ENCODE results near the gene TRPM5.

Gene TRPM5

DNA sequence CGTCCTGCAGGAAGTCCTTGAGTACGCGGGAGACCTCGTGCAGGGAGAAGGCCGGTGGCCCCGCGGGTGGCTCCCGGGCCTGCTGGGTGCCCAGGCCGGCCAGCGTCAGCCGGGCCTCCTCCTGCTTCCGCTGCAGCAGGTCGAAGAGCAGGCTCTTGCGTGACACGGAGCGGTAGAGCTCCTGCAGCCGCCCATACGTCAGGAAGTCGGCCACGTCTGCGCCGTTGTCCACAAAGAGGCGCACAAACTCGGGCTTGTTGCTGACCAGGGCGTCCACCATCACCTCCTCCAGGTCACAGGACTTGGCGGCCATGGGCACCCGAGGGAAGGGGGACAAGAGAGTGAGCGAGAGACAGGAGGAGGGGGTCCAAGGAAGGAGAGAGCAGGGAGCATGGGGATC is 29.1 kb downstream of the TRPM5 start:
- Histone ChIP-seq H3K4me1 (ENCODE audit: control insufficient read depth in 1 of 2, insufficient read depth in 2 of 2, low read length in 2 of 2) (peaks cover 0 to 5% of the 10 kb centered on the region in 2 donors), H3K9me3 (ENCODE audit: control insufficient read depth in 1 of 2, low read length in 2 of 2) (no peaks in the 10 kb centered on the region)

DNA sequence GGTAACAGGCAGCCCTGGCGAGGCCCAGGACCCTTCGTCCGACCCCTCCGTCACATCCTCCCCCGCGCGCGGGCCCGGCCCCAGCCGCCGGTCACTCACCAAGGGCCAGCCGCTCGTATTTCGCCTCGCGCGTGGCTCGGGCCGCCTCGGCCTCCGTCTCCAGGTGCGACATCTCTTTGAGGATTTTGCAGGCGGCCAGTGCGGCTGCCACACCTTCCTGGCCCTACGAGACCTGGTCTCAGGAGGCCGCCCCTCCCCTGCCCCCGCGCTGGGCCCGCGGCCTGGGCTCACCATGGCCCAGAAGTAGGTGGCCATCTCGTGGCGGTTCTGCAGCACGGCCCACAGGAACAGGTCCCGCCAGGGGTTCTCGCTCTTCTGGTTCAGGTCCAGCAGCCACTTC is 29.7 kb downstream of the TRPM5 start:
- Histone ChIP-seq H3K36me3 (ENCODE audit: control insufficient read depth in 1 of 2, insufficient read depth in 2 of 2, low read length in 2 of 2) (no peaks in the 10 kb centered on the region), H3K4me3 (ENCODE audit: low read depth in 1 of 2, low read length in 2 of 2) (no peak overlapping the region), H3K27ac (ENCODE audit: low read depth, low read length) (no peak overlapping the region), H3K4me1 (ENCODE audit: control insufficient read depth in 1 of 2, insufficient read depth in 2 of 2, low read length in 2 of 2) (no peaks in the 10 kb centered on the region), H3K9me3 (ENCODE audit: control insufficient read depth in 1 of 2, low read length in 2 of 2) (no peaks in the 10 kb centered on the region), H3K9ac (ENCODE audit: low read depth in 1 of 2, low read length in 2 of 2) (no peak overlapping the region), H3K27me3 (ENCODE audit: control insufficient read depth in 1 of 2, insufficient read depth in 2 of 2, low read length in 2 of 2) (peaks cover 0 to 3% of the 10 kb centered on the region in 2 donors)

More for the DNA sequence above, 29.1 kb downstream of the TRPM5 start:
- Histone ChIP-seq H3K36me3 (ENCODE audit: control insufficient read depth in 1 of 2, insufficient read depth in 2 of 2, low read length in 2 of 2) (no peaks in the 10 kb centered on the region), H3K4me3 (ENCODE audit: low read depth in 1 of 2, low read length in 2 of 2) (no peak overlapping the region), H3K27ac (ENCODE audit: low read depth, low read length) (no peak overlapping the region), H3K27me3 (ENCODE audit: control insufficient read depth in 1 of 2, insufficient read depth in 2 of 2, low read length in 2 of 2) (peaks cover 0 to 2% of the 10 kb centered on the region in 2 donors), H3K9ac (ENCODE audit: low read depth in 1 of 2, low read length in 2 of 2) (no peak overlapping the region)

DNA sequence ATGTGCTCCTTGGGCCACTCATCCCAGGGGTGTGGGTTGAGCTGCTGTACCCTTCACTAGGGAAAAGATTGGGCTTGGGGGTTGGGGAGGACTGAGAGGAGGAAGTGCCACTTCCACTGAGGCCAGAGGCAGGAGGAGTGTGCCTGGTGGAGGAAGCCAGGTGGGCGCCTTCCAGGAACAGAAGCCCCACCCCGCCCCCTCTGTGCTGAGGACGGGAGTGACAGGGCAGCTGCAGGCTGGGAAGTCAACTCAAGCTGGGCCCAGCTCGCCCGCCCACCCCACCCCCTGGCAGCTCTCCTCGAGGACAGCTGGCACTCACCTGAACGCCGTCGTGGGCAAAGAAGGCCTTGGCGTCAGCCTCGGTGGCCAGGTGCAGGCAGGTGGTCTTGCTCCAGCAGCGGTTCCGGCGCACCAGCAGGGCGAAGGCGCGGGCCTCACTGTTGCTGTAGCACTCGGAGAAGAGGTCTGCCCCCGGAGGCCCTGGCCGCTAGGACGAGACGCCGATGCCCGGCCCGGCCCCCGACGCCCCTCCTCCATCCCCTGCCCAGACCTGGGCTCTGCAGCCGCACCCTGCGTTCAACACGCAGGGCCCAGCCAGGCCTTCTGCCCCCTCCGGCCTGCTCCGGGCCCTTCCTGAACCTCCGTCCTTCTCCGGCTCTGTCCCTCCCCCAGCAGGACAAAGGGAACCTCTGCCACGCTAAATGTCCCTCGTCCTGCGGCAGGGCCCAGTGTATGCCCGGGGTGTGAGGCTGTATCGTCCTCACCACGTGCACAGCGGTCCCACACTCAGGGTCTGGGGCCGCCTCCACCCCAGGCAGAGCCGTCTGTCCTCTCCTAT is 30.4 kb downstream of the TRPM5 start:
- no peak overlapping the region for H3K4me3 ChIP-seq (ENCODE audit: low read depth in 1 of 2, low read length in 2 of 2)
- no peaks in the 10 kb centered on the region for H3K36me3 ChIP-seq (ENCODE audit: control insufficient read depth in 1 of 2, insufficient read depth in 2 of 2, low read length in 2 of 2)
- no peaks in the 10 kb centered on the region for H3K9me3 ChIP-seq (ENCODE audit: control insufficient read depth in 1 of 2, low read length in 2 of 2)
- peaks cover under 1 to 9% of the 10 kb centered on the region in 2 donors for H3K27me3 ChIP-seq (ENCODE audit: control insufficient read depth in 1 of 2, insufficient read depth in 2 of 2, low read length in 2 of 2)
- no peak overlapping the region for H3K27ac ChIP-seq (ENCODE audit: low read depth, low read length)
- H3K4me1 ChIP-seq (ENCODE audit: control insufficient read depth in 1 of 2, insufficient read depth in 2 of 2, low read length in 2 of 2) = no peaks in the 10 kb centered on the region
- no peak overlapping the region for H3K9ac ChIP-seq (ENCODE audit: low read depth in 1 of 2, low read length in 2 of 2)

DNA sequence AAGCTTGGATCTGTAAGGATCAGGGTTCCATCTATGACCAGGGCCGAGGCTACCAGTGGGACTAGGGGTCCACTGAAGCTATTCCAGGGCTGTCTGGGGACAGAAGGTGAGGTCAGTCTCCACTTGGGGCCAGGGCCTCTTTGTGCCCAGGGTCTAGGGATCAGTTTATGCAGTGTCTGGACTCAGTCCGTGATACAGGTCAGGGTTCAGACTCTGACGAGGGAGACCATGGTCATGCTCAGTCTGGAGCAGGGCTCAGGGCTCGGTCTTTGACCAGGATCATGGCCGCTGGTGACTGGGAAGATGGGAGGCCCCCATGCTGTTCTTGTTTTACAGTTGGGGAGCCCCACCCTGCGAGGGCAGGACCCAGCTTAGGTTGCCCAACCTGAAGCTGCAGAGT is 32.0 kb downstream of the TRPM5 start:
- Histone ChIP-seq H3K4me1 (ENCODE audit: control insufficient read depth in 1 of 2, insufficient read depth in 2 of 2, low read length in 2 of 2) (no peaks in the 10 kb centered on the region), H3K27ac (ENCODE audit: low read depth, low read length) (no peak overlapping the region), H3K9me3 (ENCODE audit: control insufficient read depth in 1 of 2, low read length in 2 of 2) (no peaks in the 10 kb centered on the region), H3K27me3 (ENCODE audit: control insufficient read depth in 1 of 2, insufficient read depth in 2 of 2, low read length in 2 of 2) (peaks cover 11 to 19% of the 10 kb centered on the region in 2 donors), H3K9ac (ENCODE audit: low read depth in 1 of 2, low read length in 2 of 2) (no peak overlapping the region), H3K4me3 (ENCODE audit: low read depth in 1 of 2, low read length in 2 of 2) (no peak overlapping the region), H3K36me3 (ENCODE audit: control insufficient read depth in 1 of 2, insufficient read depth in 2 of 2, low read length in 2 of 2) (no peaks in the 10 kb centered on the region)

DNA sequence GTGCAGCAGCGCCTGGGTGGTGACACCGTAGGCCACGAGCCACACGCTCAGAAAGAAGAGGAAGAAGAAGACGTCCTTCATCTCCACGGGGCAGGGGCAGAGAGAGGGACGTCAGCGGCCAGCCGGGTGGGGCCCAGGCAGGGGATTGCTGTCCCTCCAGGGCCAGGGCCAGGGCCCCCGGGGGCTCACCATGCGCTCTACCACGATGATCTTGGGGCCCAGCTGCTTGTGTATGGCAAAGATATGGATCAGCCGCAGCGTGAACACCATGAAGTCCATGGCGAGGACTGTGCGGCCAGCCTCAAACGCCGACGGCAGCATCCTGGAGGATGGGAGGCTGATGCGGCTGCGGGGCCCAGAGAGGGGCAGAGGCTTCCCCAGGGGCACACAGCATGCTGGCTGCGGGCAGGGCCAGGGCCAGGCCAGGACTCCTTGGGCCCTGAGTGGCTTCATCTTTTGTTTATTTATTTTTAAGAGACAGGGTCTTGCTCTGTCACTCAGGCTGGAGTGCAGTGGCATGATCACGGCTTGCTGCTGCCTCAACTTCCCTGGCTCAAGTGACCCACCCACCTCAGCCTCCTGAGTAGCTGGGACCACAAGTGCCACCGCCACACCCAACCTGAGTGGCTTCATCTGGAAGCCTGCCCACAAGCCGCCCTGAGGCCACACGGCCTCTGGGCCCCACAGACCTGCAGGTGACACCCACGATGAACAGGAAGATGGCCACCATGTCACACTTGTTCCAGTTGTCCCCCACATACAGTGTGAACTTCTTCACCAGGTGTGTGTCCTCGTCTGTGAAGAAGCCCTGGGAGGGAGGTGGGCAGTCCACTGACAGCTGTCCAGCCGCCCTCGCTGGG is 32.6 kb downstream of the TRPM5 start:
- H3K4me3 ChIP-seq (ENCODE audit: low read depth in 1 of 2, low read length in 2 of 2) = no peak overlapping the region
- no peak overlapping the region for H3K27ac ChIP-seq (ENCODE audit: low read depth, low read length)
- H3K36me3 ChIP-seq (ENCODE audit: control insufficient read depth in 1 of 2, insufficient read depth in 2 of 2, low read length in 2 of 2) = no peaks in the 10 kb centered on the region
- peaks cover 12 to 21% of the 10 kb centered on the region in 2 donors for H3K27me3 ChIP-seq (ENCODE audit: control insufficient read depth in 1 of 2, insufficient read depth in 2 of 2, low read length in 2 of 2)
- no peaks in the 10 kb centered on the region for H3K4me1 ChIP-seq (ENCODE audit: control insufficient read depth in 1 of 2, insufficient read depth in 2 of 2, low read length in 2 of 2)
- no peaks in the 10 kb centered on the region for H3K9me3 ChIP-seq (ENCODE audit: control insufficient read depth in 1 of 2, low read length in 2 of 2)
- no peak overlapping the region for H3K9ac ChIP-seq (ENCODE audit: low read depth in 1 of 2, low read length in 2 of 2)

DNA sequence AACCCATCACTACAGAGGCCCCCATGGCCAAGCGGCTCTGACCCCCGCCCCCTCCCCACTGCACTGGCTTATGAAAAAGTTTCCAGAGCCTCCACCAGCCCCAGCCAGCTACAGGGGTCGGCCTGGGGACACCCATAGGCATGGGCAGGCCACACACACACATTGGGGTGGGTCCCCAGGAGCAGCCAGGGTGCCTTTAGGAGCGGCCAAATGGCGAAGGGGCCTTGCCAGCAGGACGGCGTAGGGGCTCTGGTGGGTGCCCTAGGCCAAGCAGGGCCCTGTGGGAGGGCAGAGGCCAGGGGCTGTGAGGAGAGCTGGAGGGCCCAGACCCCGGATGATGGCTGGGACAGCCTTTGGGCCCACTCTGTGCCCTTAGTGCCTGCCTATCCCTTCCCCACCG is 33.7 kb downstream of the TRPM5 start:
- Histone ChIP-seq H3K36me3 (ENCODE audit: control insufficient read depth in 1 of 2, insufficient read depth in 2 of 2, low read length in 2 of 2) (no peaks in the 10 kb centered on the region), H3K27ac (ENCODE audit: low read depth, low read length) (no peak overlapping the region), H3K4me3 (ENCODE audit: low read depth in 1 of 2, low read length in 2 of 2) (no peak overlapping the region), H3K9me3 (ENCODE audit: control insufficient read depth in 1 of 2, low read length in 2 of 2) (no peaks in the 10 kb centered on the region), H3K4me1 (ENCODE audit: control insufficient read depth in 1 of 2, insufficient read depth in 2 of 2, low read length in 2 of 2) (no peaks in the 10 kb centered on the region), H3K27me3 (ENCODE audit: control insufficient read depth in 1 of 2, insufficient read depth in 2 of 2, low read length in 2 of 2) (peaks cover 12 to 21% of the 10 kb centered on the region in 2 donors), H3K9ac (ENCODE audit: low read depth in 1 of 2, low read length in 2 of 2) (no peak overlapping the region)

DNA sequence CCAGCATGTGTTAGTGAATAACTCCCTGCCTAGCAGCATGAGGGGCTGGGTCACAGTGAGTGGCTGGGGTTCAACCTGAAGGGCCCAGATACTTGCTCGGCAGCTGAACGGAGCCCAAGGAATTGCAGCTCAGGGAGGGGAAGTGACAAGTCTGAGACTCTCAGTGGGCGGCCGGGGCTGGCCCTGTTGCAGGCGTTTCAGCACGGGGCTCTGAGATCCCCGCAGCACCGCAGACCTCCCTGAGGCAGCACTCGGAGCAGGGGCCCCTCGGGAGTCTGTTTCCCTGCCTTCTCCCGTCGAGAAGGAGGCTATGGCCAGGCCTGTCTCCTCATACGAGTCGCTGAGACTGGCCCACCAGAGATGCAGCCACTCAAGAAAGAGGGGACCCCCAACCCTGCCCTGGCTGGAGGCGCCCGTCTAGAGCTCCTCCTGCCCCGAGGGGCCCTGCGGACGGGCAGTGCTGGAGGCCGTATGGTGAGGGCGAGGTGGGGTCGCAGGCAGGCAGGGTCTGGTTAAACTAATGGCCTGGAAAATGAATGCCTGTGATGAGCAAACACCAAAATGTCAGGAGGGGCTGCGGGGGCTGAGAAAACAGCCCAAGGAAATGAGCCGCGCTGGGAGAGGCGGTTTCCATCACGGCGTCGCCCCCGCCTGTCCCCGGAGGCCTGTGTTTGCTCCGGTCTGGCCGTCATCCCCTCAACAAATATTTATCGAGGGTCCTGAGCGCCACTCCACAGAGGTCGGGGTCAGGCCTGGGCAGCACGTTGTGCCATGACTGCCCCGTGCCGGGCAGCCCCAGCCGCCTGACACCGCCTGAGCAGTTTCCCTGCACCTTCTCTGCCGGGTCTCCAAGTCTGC is 34.5 kb downstream of the TRPM5 start:
- Histone ChIP-seq H3K4me3 (ENCODE audit: low read depth in 1 of 2, low read length in 2 of 2) (no peak overlapping the region), H3K4me1 (ENCODE audit: control insufficient read depth in 1 of 2, insufficient read depth in 2 of 2, low read length in 2 of 2) (no peaks in the 10 kb centered on the region), H3K9ac (ENCODE audit: low read depth in 1 of 2, low read length in 2 of 2) (no peak overlapping the region), H3K27me3 (ENCODE audit: control insufficient read depth in 1 of 2, insufficient read depth in 2 of 2, low read length in 2 of 2) (peaks cover 12 to 21% of the 10 kb centered on the region in 2 donors), H3K27ac (ENCODE audit: low read depth, low read length) (no peak overlapping the region), H3K9me3 (ENCODE audit: control insufficient read depth in 1 of 2, low read length in 2 of 2) (no peaks in the 10 kb centered on the region), H3K36me3 (ENCODE audit: control insufficient read depth in 1 of 2, insufficient read depth in 2 of 2, low read length in 2 of 2) (no peaks in the 10 kb centered on the region)

DNA sequence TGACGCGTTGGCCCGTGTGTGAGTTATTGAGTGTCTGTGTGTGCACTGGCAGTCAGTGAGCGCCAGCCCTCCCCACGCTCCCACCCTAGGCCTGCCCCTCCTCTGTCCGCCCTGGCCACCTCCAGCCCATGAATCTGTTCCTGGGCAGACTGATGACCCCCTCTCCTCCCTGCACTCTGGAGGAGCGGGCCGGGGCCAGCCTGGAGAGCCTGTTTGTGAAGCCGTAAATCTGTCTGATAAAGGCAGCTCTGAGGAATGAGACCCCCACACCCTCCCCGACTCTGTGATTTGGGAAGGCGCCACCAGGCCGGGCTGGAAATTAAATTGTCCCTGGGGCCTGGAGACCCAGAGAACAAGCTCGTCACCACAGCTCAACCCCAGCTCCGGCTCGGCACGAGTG is 35.2 kb downstream of the TRPM5 start:
- Histone ChIP-seq H3K4me3 (ENCODE audit: low read depth in 1 of 2, low read length in 2 of 2) (no peak overlapping the region), H3K4me1 (ENCODE audit: control insufficient read depth in 1 of 2, insufficient read depth in 2 of 2, low read length in 2 of 2) (no peaks in the 10 kb centered on the region), H3K9me3 (ENCODE audit: control insufficient read depth in 1 of 2, low read length in 2 of 2) (no peaks in the 10 kb centered on the region), H3K36me3 (ENCODE audit: control insufficient read depth in 1 of 2, insufficient read depth in 2 of 2, low read length in 2 of 2) (no peaks in the 10 kb centered on the region), H3K9ac (ENCODE audit: low read depth in 1 of 2, low read length in 2 of 2) (no peak overlapping the region), H3K27ac (ENCODE audit: low read depth, low read length) (no peak overlapping the region), H3K27me3 (ENCODE audit: control insufficient read depth in 1 of 2, insufficient read depth in 2 of 2, low read length in 2 of 2) (peaks cover 12 to 21% of the 10 kb centered on the region in 2 donors)

DNA sequence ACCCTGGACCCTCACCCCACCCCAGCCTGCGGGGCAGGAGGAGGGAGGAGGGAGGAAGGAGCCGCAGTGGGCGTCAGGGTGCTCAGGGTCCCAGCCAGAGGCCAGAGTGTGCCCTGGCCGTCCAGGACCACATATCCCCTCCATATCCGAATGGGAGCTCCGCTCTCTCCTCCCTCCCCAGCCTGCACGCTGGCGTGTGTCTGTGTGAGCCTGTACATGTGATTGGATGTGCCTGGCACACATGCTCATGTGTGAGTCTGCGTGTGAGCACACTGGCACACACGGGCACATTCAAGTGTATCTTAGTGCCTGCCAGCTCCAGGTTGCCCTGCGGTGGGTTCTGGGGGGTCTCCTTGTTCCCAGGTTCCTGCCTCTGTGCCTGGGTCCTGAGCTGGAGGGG is 35.6 kb downstream of the TRPM5 start:
- H3K27ac ChIP-seq (ENCODE audit: low read depth, low read length) = no peak overlapping the region
- H3K4me1 ChIP-seq (ENCODE audit: control insufficient read depth in 1 of 2, insufficient read depth in 2 of 2, low read length in 2 of 2) = no peaks in the 10 kb centered on the region
- H3K9me3 ChIP-seq (ENCODE audit: control insufficient read depth in 1 of 2, low read length in 2 of 2) = no peaks in the 10 kb centered on the region
- peaks cover 0 to 3% of the 10 kb centered on the region in 2 donors for H3K36me3 ChIP-seq (ENCODE audit: control insufficient read depth in 1 of 2, insufficient read depth in 2 of 2, low read length in 2 of 2)
- no peak overlapping the region for H3K4me3 ChIP-seq (ENCODE audit: low read depth in 1 of 2, low read length in 2 of 2)
- H3K27me3 ChIP-seq (ENCODE audit: control insufficient read depth in 1 of 2, insufficient read depth in 2 of 2, low read length in 2 of 2) = peaks cover 12 to 21% of the 10 kb centered on the region in 2 donors
- H3K9ac ChIP-seq (ENCODE audit: low read depth in 1 of 2, low read length in 2 of 2) = no peak overlapping the region

Measured in duodenal mucosa (tissue), 2 donors.